Endothelial cell of umbilical vein (primary cell): ENCODE results near the gene NTMT1. TPM values are rescaled to one million over a fixed set of nuclear protein-coding genes. Genes with fewer than 3 reads are reported as not detected.

ENCODE experiments used
- BruUV-seq: library from RNA; stranded (reverse); fragments of 400-500 nt; replicated peaks from 2 replicates; lab custom pipeline; 2021; lab: Mats Ljungman, UMichigan
- CTCF ChIA-PET: fragments of 300-600, 350-600 bp; sonication (Branson Sonifier 250); formaldehyde crosslinking; loops from one replicate; lab custom pipeline; 2021; ENCODE audit warnings: antibody characterized with exemption, inconsistent platforms; lab: Charles Lee
- POLR2A ChIA-PET: fragments of 300-600, 350-600 bp; sonication (Branson Sonifier 250); formaldehyde crosslinking; loops from one replicate; lab custom pipeline; 2021; ENCODE audit warnings: antibody characterized with exemption, inconsistent platforms; lab: Charles Lee
- DNase-seq: peaks from one replicate; pipeline ENCODE4 v3.0.0-alpha.2; 2011; ENCODE audit warnings: low read depth, low spot score
- FAIRE-seq: peaks from 2 replicates; lab custom pipeline; 2011; peaks lifted over from hg19 to GRCh38; lab: Jason Lieb, UNC
- H2AFZ ChIP-seq: 2 replicates; pipeline ENCODE4 v1.6.0; 2012; ENCODE audit warnings: low read depth, low read length, control low read depth, inconsistent platforms
- H3K27ac ChIP-seq: 2 replicates; pipeline ENCODE4 v1.5.1; 2011; ENCODE audit warnings: low read depth, mild to moderate bottlenecking, control low read depth, low read length, moderate library complexity; ENCODE audit not compliant: insufficient read depth
- H3K27me3 ChIP-seq, 2 experiments: 2 replicates each; pipeline versions ENCODE4 v1.6.0 to v1.6.1; 2011; ENCODE audit warnings: low read length in 2 of 2, mixed read lengths in 1 of 2; ENCODE audit not compliant: control insufficient read depth in 2 of 2, insufficient read depth in 2 of 2
- H3K36me3 ChIP-seq, 2 experiments: 2 replicates in 1 of 2; 3 replicates in 1 of 2; pipeline ENCODE4 v1.5.1; 2011; ENCODE audit warnings: low read length in 2 of 2, mild to moderate bottlenecking in 1 of 2, moderate library complexity in 1 of 2; ENCODE audit not compliant: control insufficient read depth in 2 of 2, insufficient read depth in 2 of 2; ENCODE audit errors: extremely low read depth in 1 of 2
- H3K4me1 ChIP-seq: 3 replicates; pipeline ENCODE4 v1.5.1; 2011; ENCODE audit warnings: mild to moderate bottlenecking, low read length; ENCODE audit not compliant: control insufficient read depth, insufficient read depth; ENCODE audit errors: extremely low read depth
- H3K4me2 ChIP-seq: 2 replicates; pipeline ENCODE4 v1.6.1; 2011; ENCODE audit warnings: low read length, control low read depth, mixed read lengths; ENCODE audit not compliant: insufficient read depth
- H3K4me3 ChIP-seq, 3 experiments: fragments of 200-600 bp in 1 of 3; sonication (generic), shearing (Covaris generic) in 1 of 3; replicated peaks in 1 of 3; 2 replicates each; pipeline ENCODE4 v1.5.1; 2011 to 2016; ENCODE audit warnings: control low read depth in 3 of 3, low read length in 3 of 3, mild to moderate bottlenecking in 2 of 3, inconsistent platforms in 1 of 3, low read depth in 1 of 3, moderate library complexity in 1 of 3; ENCODE audit not compliant: insufficient read depth in 1 of 3
- H3K79me2 ChIP-seq: 2 replicates; pipeline ENCODE4 v1.6.0; 2012; ENCODE audit warnings: low read length, inconsistent platforms; ENCODE audit not compliant: control insufficient read depth, insufficient read depth
- H3K9ac ChIP-seq: replicated peaks from 2 replicates; pipeline ENCODE3; 2011; ENCODE audit warnings: low read length, control low read depth; ENCODE audit not compliant: insufficient read depth; ENCODE audit errors: extremely low read depth
- H3K9me1 ChIP-seq: replicated peaks from 3 replicates; pipeline ENCODE4 v1.6.0; 2011; ENCODE audit warnings: mild to moderate bottlenecking, low read length; ENCODE audit not compliant: control insufficient read depth, insufficient read depth; ENCODE audit errors: extremely low read depth
- H3K9me3 ChIP-seq: replicated peaks from 2 replicates; pipeline ENCODE4 v1.5.1; 2012; ENCODE audit warnings: low read length, inconsistent platforms; ENCODE audit not compliant: control insufficient read depth, insufficient read depth
- H4K20me1 ChIP-seq: replicated peaks from 2 replicates; pipeline ENCODE3; 2011; ENCODE audit warnings: mild to moderate bottlenecking, low read length; ENCODE audit not compliant: control insufficient read depth, insufficient read depth; ENCODE audit errors: extremely low read depth
- CTCF ChIP-seq, 2 donors: IDR thresholded peaks; 1 replicate in 1 of 2; 2 replicates in 1 of 2; pipeline ENCODE4 v1.5.1; 2011; ENCODE audit warnings: low read length in 2 of 2, mild to moderate bottlenecking in 2 of 2, moderate library complexity in 2 of 2, control low read depth in 1 of 2, inconsistent platforms in 1 of 2, low read depth in 1 of 2; ENCODE audit not compliant: insufficient read depth in 1 of 2; ENCODE audit errors: extremely low read depth in 1 of 2
- EZH2 ChIP-seq: IDR thresholded peaks from 2 replicates; pipeline ENCODE4 v1.6.1; 2012; ENCODE audit warnings: borderline replicate concordance, low read depth, mild to moderate bottlenecking, moderate library complexity, low read length, inconsistent platforms; ENCODE audit not compliant: severe bottlenecking
- FOS ChIP-seq: IDR thresholded peaks from 2 replicates; pipeline ENCODE4 v1.6.1; 2011; ENCODE audit warnings: mild to moderate bottlenecking, low read length, moderate library complexity, borderline replicate concordance; ENCODE audit not compliant: insufficient read depth
- GATA2 ChIP-seq: IDR thresholded peaks from 2 replicates; pipeline ENCODE4 v1.7.0; 2011; ENCODE audit warnings: low read depth, mild to moderate bottlenecking, moderate library complexity, mixed read lengths, low read length; ENCODE audit not compliant: insufficient read length, insufficient read depth
- MAX ChIP-seq: IDR thresholded peaks from 2 replicates; pipeline ENCODE4 v1.6.1; 2011; ENCODE audit not compliant: insufficient read depth, insufficient read length
- MYC ChIP-seq: IDR thresholded peaks from one replicate; pipeline ENCODE4 v1.6.1; 2011; ENCODE audit warnings: mild to moderate bottlenecking, low read depth, low read length
- POLR2A ChIP-seq: IDR thresholded peaks from 2 replicates; pipeline ENCODE4 v1.6.1; 2012; ENCODE audit warnings: low read depth, mild to moderate bottlenecking, control low read depth, low read length
- dilution Hi-C: fragments of 300-500 bp; cut with MboI; formaldehyde crosslinking; loops from one replicate; pipeline ENCODE4 v1.15.0; 2019; ENCODE audit warnings: low sequenced_read_pairs; ENCODE audit not compliant: extremely low pct_ligation_motif_present
- intact Hi-C: fragments of 100-400 bp; cut with micrococcal nuclease; formaldehyde crosslinking; loops from one replicate; pipeline ENCODE4 v1.10.0; 2022
- polyA plus RNA-seq, 4 experiments: library from polyadenylated mRNA; depleted of rRNA in 3 of 4; stranded (reverse) in 3 of 4; unstranded in 1 of 4; fragments of >200 nt; gene quantifications; 2 replicates each; pipeline versions ENCODE4 v1.2.1 to v1.2.3, GENCODE V29; 2011 to 2012; ENCODE audit warnings: missing spikeins in 1 of 4
- total RNA-seq: library from RNA; stranded (reverse); gene quantifications from 2 replicates; pipeline ENCODE4 v1.2.3, GENCODE V29; 2021

Gene NTMT1
- total and polyA plus RNA-seq, 2 donors (not counting 3 experiments of a cell fraction or from before 2014, with no cell fraction given), result 47.6 to 58.3 TPM

- no peak overlapping the region for H3K4me3 ChIP-seq
- peaks cover 14 to 46% of the 10 kb centered on the region in 2 experiments for H3K36me3 ChIP-seq
- no peak for FAIRE-seq
- ChIA-PET POLR2A (no interaction called here), CTCF (interaction anchor here (1.5 to 4.7 kb wide), 3 partner anchors 12 to 505 kb away, joined by 4 to 27 read pairs (median 6); partner anchors contain the start of gene NTMT1)
- peaks cover 42% of the 10 kb centered on the region for H3K79me2 ChIP-seq
- no peaks in the 10 kb centered on the region for H3K9me1 ChIP-seq
- intact Hi-C loops, result no loop called here
- BruUV-seq, result no TSS peak
- H3K4me2 ChIP-seq, result no peak overlapping the region
- peak; percentile 1 for TF ChIP-seq POLR2A
- no peak for TF ChIP-seq GATA2
- no peak for TF ChIP-seq MAX
- TF ChIP-seq MYC, result no peak
- no peak for TF ChIP-seq CTCF (IDR thresholded peaks at IDR 0.05; ENCODE audit: extremely low read depth in 1 of 2, insufficient read depth in 1 of 2, low read depth in 1 of 2, low read length in 2 of 2)
- TF ChIP-seq FOS, result no peak
- TF ChIP-seq EZH2, result no peak
- dilution Hi-C loops, result no loop called here
- no peak for DNase-seq
- H3K4me1 ChIP-seq, result peaks cover 10% of the 10 kb centered on the region
- H3K9ac ChIP-seq, result no peak overlapping the region
- H3K9me3 ChIP-seq, result no peaks in the 10 kb centered on the region
- no peaks in the 10 kb centered on the region for H4K20me1 ChIP-seq
- no peaks in the 10 kb centered on the region for H3K27me3 ChIP-seq
- H3K27ac ChIP-seq, result no peak overlapping the region
- H2AFZ ChIP-seq, result no peak overlapping the region
These were observed 11.1 kb downstream of the NTMT1 start for GRCh38 chr9:129637102-129637501.
